HG03575 (cell line): ENCODE data around the gene MAP3K19.
"Not testable (repeated sequence)": the region's sequence is repeated elsewhere in the genome, so short reads cannot be mapped to it uniquely, and the experiment has no call there.

Experiments
- ATAC-seq: cut with Tn5 transposase; IDR thresholded peaks from one replicate; pipeline ENCODE4 v1.9.1; 2021; ENCODE audit not compliant: unreplicated experiment, insufficient number of reproducible peaks, low FRiP score; ENCODE audit errors: extremely low read depth

MAP3K19 gene

DNA sequence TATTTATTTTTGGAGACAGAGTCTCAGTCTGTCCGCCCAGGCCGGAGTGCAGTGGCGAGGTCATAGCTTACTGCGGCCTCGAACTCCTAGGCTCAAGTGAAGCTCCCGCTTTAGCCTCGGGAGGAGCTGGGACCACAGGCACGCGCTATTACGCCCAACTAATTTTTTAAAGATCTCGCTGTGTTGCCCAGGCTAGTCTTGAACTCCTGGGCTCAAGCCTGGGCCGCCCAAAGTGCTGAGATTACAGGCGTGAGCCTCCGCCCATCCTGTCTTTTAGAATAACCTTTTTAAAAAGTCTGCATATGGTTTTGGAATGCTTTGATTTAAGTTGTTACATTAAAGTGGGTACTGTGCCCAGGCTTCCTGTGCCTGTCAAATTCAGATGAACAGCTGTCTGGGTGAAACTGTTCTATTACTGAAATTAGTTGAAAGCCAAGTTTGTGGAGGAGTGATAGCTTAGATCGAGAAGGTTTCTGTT is 5.8 kb upstream of the MAP3K19 start:
- no peak for ATAC-seq

DNA sequence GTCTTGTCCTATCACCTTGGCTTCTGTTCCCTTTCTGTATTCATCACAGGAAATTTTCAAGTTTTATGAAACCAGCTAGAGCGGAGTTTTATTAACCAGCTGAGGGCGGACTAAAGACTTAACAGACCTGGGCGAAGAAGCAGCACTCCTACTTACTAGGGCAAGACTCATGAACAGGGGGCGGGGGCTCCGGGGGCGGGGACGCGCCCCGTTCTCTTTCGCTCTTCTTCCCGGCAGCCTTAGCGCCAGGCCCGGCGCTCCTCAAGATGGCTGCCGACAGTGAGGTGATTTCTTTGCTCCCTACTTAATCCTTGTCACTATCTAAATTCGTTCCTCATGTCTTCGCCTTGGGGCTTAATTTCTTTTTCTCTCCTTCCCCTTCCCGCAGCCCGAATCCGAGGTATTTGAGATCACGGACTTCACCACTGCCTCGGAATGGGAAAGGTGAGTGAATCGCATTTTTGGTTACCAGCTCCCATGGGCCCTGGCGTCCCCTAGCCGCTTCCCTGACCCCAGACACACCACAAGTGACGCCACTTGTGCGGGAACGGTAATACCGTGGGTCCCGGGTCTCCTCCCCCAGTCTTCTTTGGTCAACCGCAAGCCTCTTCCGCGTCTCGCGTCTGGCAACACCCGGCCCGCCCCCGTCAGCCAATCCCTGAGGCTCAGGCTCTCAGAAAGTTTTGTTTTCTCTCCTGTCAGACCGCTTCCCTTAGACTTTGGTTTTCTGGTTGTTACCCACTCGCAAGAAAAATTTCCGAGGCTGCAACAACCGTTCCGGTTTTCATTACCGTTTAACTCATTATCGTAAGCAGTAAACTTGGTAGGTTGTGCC is 5.0 kb upstream of the MAP3K19 start, which contains the start of gene RAB3GAP1:
TSS of gene RAB3GAP1 (plus strand) at position 251 of the 835 bp plus-strand sequence. CDS start at position 267, 16 bp downstream.
- ATAC-seq = peak; percentile 44

DNA sequence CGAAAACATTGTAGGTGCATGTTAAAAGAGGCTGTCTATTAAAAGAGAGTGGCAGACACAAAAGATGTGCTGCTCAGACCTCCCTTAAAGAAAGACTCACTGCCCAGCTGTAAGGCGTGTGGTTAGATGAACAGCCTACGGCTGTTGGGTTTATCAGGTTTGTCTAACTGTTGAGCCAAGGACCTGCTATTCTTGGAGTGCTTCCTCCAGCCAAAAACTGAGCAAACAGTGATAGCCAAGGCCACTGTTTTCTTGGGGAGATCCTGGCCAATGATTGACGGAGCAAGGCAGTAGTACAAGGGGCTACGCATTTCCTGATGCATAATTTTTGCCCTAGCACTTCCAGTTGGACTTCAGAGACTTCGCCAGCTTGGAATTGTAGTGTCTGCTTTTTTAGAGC is 3.4 kb upstream of the MAP3K19 start:
- no peak for ATAC-seq

- ATAC-seq = no peak
These were observed 2.9 kb upstream of the MAP3K19 start for GRCh38 chr2:135050132-135050531.

DNA sequence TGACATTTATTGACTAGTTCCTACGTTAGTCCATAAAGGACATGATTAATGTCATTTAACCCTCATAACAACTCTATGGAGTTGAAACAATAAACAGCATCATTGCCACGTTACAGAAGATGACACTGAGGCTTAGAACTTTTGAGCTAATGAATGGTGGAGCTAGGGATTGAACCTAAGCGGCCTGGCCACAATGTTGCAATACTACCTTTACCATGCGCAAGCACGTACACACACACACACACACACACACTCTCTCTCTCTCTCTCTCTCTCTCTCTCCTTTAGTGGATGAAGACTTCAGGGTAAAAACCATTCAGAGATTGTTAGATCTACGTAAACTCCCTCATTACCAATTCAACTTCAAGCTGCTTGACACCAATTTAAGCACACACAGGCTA is 875 bp upstream of the MAP3K19 start:
- ATAC-seq = no peak

- ATAC-seq = no peak
These were observed 3.9 kb downstream of the MAP3K19 start for GRCh38 chr2:135043345-135043744.

- ATAC-seq = no peak
These were observed 9.4 kb downstream of the MAP3K19 start for GRCh38 chr2:135037831-135038230.

- ATAC-seq = not testable (repeated sequence)
These were observed 14.0 kb downstream of the MAP3K19 start for GRCh38 chr2:135033216-135033615.

DNA sequence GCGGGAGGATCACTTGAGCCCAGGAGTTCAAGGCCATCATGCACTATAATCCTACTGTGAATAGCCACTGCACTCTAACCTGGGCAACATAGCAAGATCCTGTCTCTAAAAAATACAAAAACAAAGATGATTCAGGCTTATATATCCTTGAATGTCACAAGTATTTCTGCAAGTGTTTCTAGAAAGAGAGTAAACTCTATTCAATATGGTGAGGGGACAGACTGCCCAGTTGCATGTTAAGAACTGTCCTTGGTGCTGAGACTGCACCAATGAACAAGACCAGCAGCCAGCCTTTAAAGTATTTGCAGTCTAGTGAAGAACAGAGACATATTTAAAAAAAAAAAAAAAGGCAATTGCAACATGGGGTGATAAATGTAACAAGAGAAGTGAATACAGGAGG is 16.4 kb downstream of the MAP3K19 start:
- ATAC-seq = no peak

- ATAC-seq = no peak
These were observed 17.6 kb downstream of the MAP3K19 start for GRCh38 chr2:135029481-135030134.

- no peak for ATAC-seq
These were observed 23.3 kb downstream of the MAP3K19 start for GRCh38 chr2:135023886-135024485.

DNA sequence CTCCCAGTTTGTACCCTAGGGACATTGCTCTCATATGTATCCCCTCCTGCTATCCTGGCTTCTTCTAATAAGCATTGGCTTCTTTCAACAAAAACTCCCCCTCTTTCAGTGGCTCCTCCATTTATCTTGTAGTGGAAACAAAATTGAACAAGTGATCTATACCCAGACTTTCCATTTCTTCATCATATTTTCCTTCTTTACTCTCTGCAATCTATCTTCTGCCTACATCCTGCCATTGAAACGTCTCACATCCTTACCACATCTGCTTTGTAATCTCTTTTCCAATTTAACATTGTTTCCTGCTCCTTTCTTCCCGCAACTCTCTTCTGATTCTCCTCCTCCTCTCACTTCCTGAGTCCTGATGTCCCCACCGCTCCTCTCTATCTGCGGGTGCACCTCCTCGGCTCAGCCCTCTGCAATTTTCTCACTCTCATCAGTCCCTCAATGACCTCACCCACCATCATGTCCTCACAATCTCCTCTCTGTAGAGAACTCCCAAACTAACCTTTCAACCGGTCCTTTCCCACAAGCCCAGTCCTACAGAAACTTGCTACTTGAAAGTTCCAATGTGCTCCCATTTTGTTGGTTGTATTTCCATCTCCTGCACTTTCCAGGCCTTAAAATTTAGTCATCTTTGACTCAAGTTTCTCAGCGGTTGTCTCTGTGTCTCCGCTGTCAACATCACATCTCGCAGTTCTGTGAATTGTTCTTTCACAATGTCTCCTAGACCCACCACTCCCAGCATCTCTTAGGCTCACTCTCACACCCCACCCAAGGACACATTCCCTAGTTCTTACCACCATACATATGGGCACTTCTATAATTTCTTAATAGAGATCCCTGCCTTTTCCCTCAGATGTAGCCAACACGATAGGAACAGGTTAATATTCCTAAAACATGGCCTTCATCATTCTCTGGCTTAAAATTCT is 24.0 kb downstream of the MAP3K19 start:
- ATAC-seq = no peak

- no peak for ATAC-seq
These were observed 25.6 kb downstream of the MAP3K19 start for GRCh38 chr2:135021618-135022017.

GRCh38 chr2:135011633-135012032 is 35.6 kb downstream of the MAP3K19 start:
- no peak for ATAC-seq

- no peak for ATAC-seq
These were observed 36.9 kb downstream of the MAP3K19 start for GRCh38 chr2:135010200-135010942.

DNA sequence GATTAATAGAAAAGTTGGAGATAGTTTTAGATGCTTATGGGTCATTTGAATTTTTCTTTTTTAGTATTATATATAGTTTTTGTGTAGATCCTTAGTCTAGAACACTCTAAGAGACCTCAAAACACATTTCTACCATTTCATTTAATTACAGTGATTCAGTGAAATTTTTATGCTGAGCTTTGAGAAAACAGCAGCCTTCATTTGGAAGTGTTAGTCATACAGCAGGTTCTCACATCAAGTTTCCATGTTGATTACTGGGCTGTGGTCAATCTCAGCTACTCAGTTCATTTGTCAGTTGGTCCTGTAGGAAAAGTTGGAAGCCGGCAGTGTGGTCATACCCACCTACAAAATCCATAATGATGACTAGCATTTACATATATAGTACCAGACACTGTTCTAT is 37.9 kb downstream of the MAP3K19 start:
- ATAC-seq = no peak

DNA sequence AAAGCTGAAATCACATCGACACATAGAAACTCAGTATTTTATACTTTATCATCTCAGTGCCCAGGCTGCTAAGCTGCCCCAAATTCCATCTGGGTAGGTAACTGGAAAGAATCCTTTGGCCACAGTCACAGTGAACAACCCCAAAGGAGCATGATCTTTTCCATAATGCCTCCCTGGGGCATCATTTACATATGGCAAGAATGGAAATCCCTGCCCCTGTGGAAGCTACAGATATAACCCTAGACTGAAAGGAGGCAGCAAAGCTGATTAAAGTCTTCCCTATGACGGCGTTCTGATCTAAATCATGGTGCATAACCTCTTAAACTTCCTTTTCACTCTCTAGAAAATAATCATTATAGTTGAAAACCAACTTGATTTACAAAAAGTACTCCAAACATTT is 41.5 kb downstream of the MAP3K19 start:
- ATAC-seq = no peak

GRCh38 chr2:135004005-135004746 is 43.1 kb downstream of the MAP3K19 start:
- no peak for ATAC-seq
